Stimulated activated CD8-positive, alpha-beta memory T cell treated with anti-CD3 and anti-CD28 coated beads, Interleukin-7, amount 100 ng/mL, for 1 hour (primary cell): Measurements from ENCODE around the gene PFN2.
"Not testable (repeated sequence)": the region's sequence is repeated elsewhere in the genome, so short reads cannot be mapped to it uniquely, and the experiment has no call there.

Source experiments
- DNase-seq, 2 donors: peaks; one replicate each; pipeline ENCODE4 v3.0.0-alpha.2; 2020; ENCODE audit warnings: low read depth in 2 of 2

Gene PFN2

GRCh38 chr3:149968216-149968615 is 2.5 kb downstream of the PFN2 start:
- no peak for DNase-seq

GRCh38 chr3:149967086-149967685 is 3.5 kb downstream of the PFN2 start:
- DNase-seq: no peak

- DNase-seq: no peak
Observed at GRCh38 chr3:149965278-149965677, 5.4 kb downstream of the PFN2 start.

- DNase-seq: no peak
Observed at GRCh38 chr3:149964291-149964690, 6.4 kb downstream of the PFN2 start.

GRCh38 chr3:149963485-149963884 is 7.2 kb downstream of the PFN2 start:
- no peak for DNase-seq

- DNase-seq: no peak
Observed at GRCh38 chr3:149959443-149959842, 11.3 kb downstream of the PFN2 start.

GRCh38 chr3:149958171-149958796 is 12.4 kb downstream of the PFN2 start:
- DNase-seq: no peak

- no peak for DNase-seq
Observed at GRCh38 chr3:149957361-149958125, 13.2 kb downstream of the PFN2 start.

GRCh38 chr3:149955449-149955848 is 15.2 kb downstream of the PFN2 start:
- no peak for DNase-seq

- DNase-seq: no peak
Observed at GRCh38 chr3:149954812-149955211, 15.9 kb downstream of the PFN2 start.

- DNase-seq: no peak
Observed at GRCh38 chr3:149949181-149949580, 21.5 kb downstream of the PFN2 start.

GRCh38 chr3:149947231-149947630 is 23.5 kb downstream of the PFN2 start:
- no peak for DNase-seq

- not testable (repeated sequence) for DNase-seq
Observed at GRCh38 chr3:149943966-149944365, 26.7 kb downstream of the PFN2 start.

GRCh38 chr3:149942409-149942808 is 28.3 kb downstream of the PFN2 start:
- DNase-seq: no peak

- DNase-seq: no peak
Observed at GRCh38 chr3:149941946-149942345, 28.7 kb downstream of the PFN2 start.

GRCh38 chr3:149941186-149941585 is 29.5 kb downstream of the PFN2 start:
- no peak for DNase-seq

- DNase-seq: not testable (repeated sequence)
Observed at GRCh38 chr3:149938392-149939055, 32.2 kb downstream of the PFN2 start.

GRCh38 chr3:149936812-149937230 is 33.9 kb downstream of the PFN2 start:
- peak in 1 of 2 donors; percentile 0 for DNase-seq

GRCh38 chr3:149934524-149934923 is 36.2 kb downstream of the PFN2 start:
- DNase-seq: no peak

- no peak for DNase-seq
Observed at GRCh38 chr3:149933858-149934257, 36.8 kb downstream of the PFN2 start.

GRCh38 chr3:149933008-149933407 is 37.7 kb downstream of the PFN2 start:
- no peak for DNase-seq

- DNase-seq: no peak
Observed at GRCh38 chr3:149920119-149920518, 50.6 kb downstream of the PFN2 start.
